GM18951 (cell line): ENCODE measurements around the gene DDX54.

ENCODE experiments used
- POLR2A ChIP-seq: IDR thresholded peaks from 4 replicates; pipeline ENCODE4 v1.6.1; 2011; ENCODE audit warnings: mild to moderate bottlenecking; ENCODE audit not compliant: insufficient read length, insufficient read depth; ENCODE audit errors: extremely low read depth
- in situ Hi-C: fragments of 300-500 bp; cut with MboI; formaldehyde crosslinking; loops from one replicate; pipeline ENCODE4 v1.12.0; 2022; ENCODE audit warnings: low sequenced_read_pairs, mixed read lengths, inconsistent platforms; ENCODE audit not compliant: unreplicated experiment

The DDX54 gene

GRCh38 chr12:113204804-113205203, 19.5 kb upstream of the DDX54 start:
- TF ChIP-seq POLR2A = no peak
- in situ Hi-C loops = no loop called here

GRCh38 chr12:113203852-113204760, 18.8 kb upstream of the DDX54 start:
- no peak for TF ChIP-seq POLR2A
- in situ Hi-C loops = no loop called here

GRCh38 chr12:113202300-113203075, 17.2 kb upstream of the DDX54 start:
- in situ Hi-C loops = no loop called here

GRCh38 chr12:113201187-113202177, 16.2 kb upstream of the DDX54 start:
- TF ChIP-seq POLR2A = no peak
- in situ Hi-C loops = no loop called here

More at GRCh38 chr12:113202300-113203075, 17.2 kb upstream of the DDX54 start:
- no peak for TF ChIP-seq POLR2A

GRCh38 chr12:113200021-113200797, 14.9 kb upstream of the DDX54 start:
- TF ChIP-seq POLR2A = no peak
- in situ Hi-C loops = no loop called here

GRCh38 chr12:113198296-113198695, 13.0 kb upstream of the DDX54 start:
- TF ChIP-seq POLR2A = no peak
- in situ Hi-C loops = loop anchor here (10.0 kb wide), 1 partner anchor 217 kb away; no protein-coding TSS in a partner anchor

- no peak for TF ChIP-seq POLR2A
- in situ Hi-C loops = loop anchor here (10.0 kb wide), 1 partner anchor 217 kb away; no protein-coding TSS in a partner anchor
Measured at GRCh38 chr12:113197518-113198077, 12.3 kb upstream of the DDX54 start.

GRCh38 chr12:113196990-113197389, 11.7 kb upstream of the DDX54 start:
- in situ Hi-C loops = loop anchor here (10.0 kb wide), 1 partner anchor 218 kb away; no protein-coding TSS in a partner anchor
- no peak for TF ChIP-seq POLR2A

- TF ChIP-seq POLR2A = no peak
- in situ Hi-C loops = loop anchor here (10.0 kb wide), 1 partner anchor 218 kb away; no protein-coding TSS in a partner anchor
Measured at GRCh38 chr12:113196582-113196981, 11.3 kb upstream of the DDX54 start.

GRCh38 chr12:113195598-113195997, 10.3 kb upstream of the DDX54 start:
- in situ Hi-C loops = loop anchor here (10.0 kb wide), 1 partner anchor 219 kb away; no protein-coding TSS in a partner anchor
- TF ChIP-seq POLR2A = no peak

- no peak for TF ChIP-seq POLR2A
- in situ Hi-C loops = loop anchor here (10.0 kb wide), 1 partner anchor 220 kb away; no protein-coding TSS in a partner anchor
Measured at GRCh38 chr12:113194971-113195391, 9.7 kb upstream of the DDX54 start.
